ENCODE data around the gene FLVCR1. TPM values are rescaled to one million over a fixed set of nuclear protein-coding genes. Genes with fewer than 3 reads are reported as not detected.
"Not testable (repeated sequence)": the region's sequence is repeated elsewhere in the genome, so short reads cannot be mapped to it uniquely, and the experiment has no call there.

Gene FLVCR1
- total RNA-seq, 1 experiment from 2014 or later = 30.8 TPM

GRCh38 chr1:212858461-212859265, 588 bp downstream of the FLVCR1 start:
- no peaks in the 10 kb centered on the region for H3K27me3 ChIP-seq (replicated peaks; ENCODE audit: control insufficient read depth, insufficient read depth, low read length)
- H3K36me3 ChIP-seq (ENCODE audit: control insufficient read depth, insufficient read depth, low read length) = no peaks in the 10 kb centered on the region
- peaks cover 14% of the 10 kb centered on the region for H3K4me1 ChIP-seq
- CTCF ChIA-PET = interaction anchor here (0.7 to 1.8 kb wide), 10 partner anchors 25 to 382 kb away, joined by 3 to 10 read pairs (median 6); partner anchors contain the start of gene NSL1
- no peaks in the 10 kb centered on the region for H3K9me3 ChIP-seq
- POLR2A ChIA-PET = interaction anchor here (0.5 to 2.1 kb wide), 16 partner anchors 12 to 1606 kb away, joined by 3 to 22 read pairs (median 4); partner anchors contain the start of genes ATF3, NSL1 and TATDN3
- DNase-seq = peak in 1 of 2 experiments; percentile 55
- peak overlapping the region; percentile 59 for H3K4me3 ChIP-seq (ENCODE audit: low read depth, low read length)
- TF ChIP-seq CTCF (IDR thresholded peaks at IDR 0.05; ENCODE audit: insufficient read depth in 1 of 2, low read depth in 1 of 2, low read length in 1 of 2, severe bottlenecking in 1 of 2, unreplicated experiment in 1 of 2) = no peak
- Mint-ChIP-seq H3K27ac (ENCODE audit: unreplicated experiment) (peak overlapping the region; percentile 81), H3K36me3 (ENCODE audit: insufficient read depth, unreplicated experiment) (peaks cover 15% of the 10 kb centered on the region), H3K9me3 (ENCODE audit: unreplicated experiment) (peaks cover 10% of the 10 kb centered on the region), H3K27me3 (ENCODE audit: insufficient read depth, unreplicated experiment) (no peaks in the 10 kb centered on the region), H3K4me1 (ENCODE audit: low read depth, unreplicated experiment) (peaks cover 19% of the 10 kb centered on the region), H3K4me3 (ENCODE audit: unreplicated experiment) (no peak overlapping the region)
- BruUV-seq (replicated peaks) = TSS peak; percentile 16
- intact Hi-C loops (cut with micrococcal nuclease; ENCODE audit: unreplicated experiment) = loop anchor here (1.0 to 5.0 kb wide), 3 partner anchors 44 to 159 kb away; partner anchors contain the start of genes ANGEL2, NSL1 and TATDN3

- Mint-ChIP-seq H3K27me3 (ENCODE audit: insufficient read depth, unreplicated experiment) (no peaks in the 10 kb centered on the region), H3K27ac (ENCODE audit: unreplicated experiment) (no peak overlapping the region), H3K36me3 (ENCODE audit: insufficient read depth, unreplicated experiment) (peaks cover 35% of the 10 kb centered on the region), H3K9me3 (ENCODE audit: unreplicated experiment) (no peaks in the 10 kb centered on the region), H3K4me1 (ENCODE audit: low read depth, unreplicated experiment) (peaks cover 12% of the 10 kb centered on the region), H3K4me3 (ENCODE audit: unreplicated experiment) (no peak overlapping the region)
- Histone ChIP-seq H3K36me3 (ENCODE audit: control insufficient read depth, insufficient read depth, low read length) (no peaks in the 10 kb centered on the region), H3K27me3 (replicated peaks; ENCODE audit: control insufficient read depth, insufficient read depth, low read length) (no peaks in the 10 kb centered on the region), H3K9me3 (no peaks in the 10 kb centered on the region), H3K4me1 (peaks cover 14% of the 10 kb centered on the region), H3K4me3 (ENCODE audit: low read depth, low read length) (peak overlapping the region; percentile 6; the same call in 1 of the 2 replicates)
- TF ChIP-seq CTCF (IDR thresholded peaks at IDR 0.05; ENCODE audit: insufficient read depth in 1 of 2, low read depth in 1 of 2, low read length in 1 of 2, severe bottlenecking in 1 of 2, unreplicated experiment in 1 of 2) = no peak
- POLR2A ChIA-PET = interaction anchor here (0.5 kb wide), 1 partner anchor 253 kb away, joined by 3 read pairs; the partner anchor contains the start of gene ATF3
- DNase-seq = no peak
- CTCF ChIA-PET = interaction anchor here (1.3 kb wide), 1 partner anchor 46 kb away, joined by 8 read pairs; no protein-coding TSS in a partner anchor
- intact Hi-C loops (cut with micrococcal nuclease; ENCODE audit: unreplicated experiment) = no loop called here
- no TSS peak for BruUV-seq (replicated peaks)
Observed at GRCh38 chr1:212860713-212861581, 2.9 kb downstream of the FLVCR1 start.

- Mint-ChIP-seq H3K27me3 (ENCODE audit: insufficient read depth, unreplicated experiment) (no peaks in the 10 kb centered on the region), H3K4me1 (ENCODE audit: low read depth, unreplicated experiment) (peaks cover 12% of the 10 kb centered on the region), H3K4me3 (ENCODE audit: unreplicated experiment) (no peak overlapping the region), H3K9me3 (ENCODE audit: unreplicated experiment) (no peaks in the 10 kb centered on the region), H3K27ac (ENCODE audit: unreplicated experiment) (no peak overlapping the region), H3K36me3 (ENCODE audit: insufficient read depth, unreplicated experiment) (peaks cover 47% of the 10 kb centered on the region)
- ChIA-PET CTCF (no interaction called here), POLR2A (no interaction called here)
- H3K4me3 ChIP-seq (ENCODE audit: low read depth, low read length) = no peak overlapping the region
- BruUV-seq (replicated peaks) = TSS peak; percentile 0
- no peaks in the 10 kb centered on the region for H3K9me3 ChIP-seq
- no peak for TF ChIP-seq CTCF (IDR thresholded peaks at IDR 0.05; ENCODE audit: insufficient read depth in 1 of 2, low read depth in 1 of 2, low read length in 1 of 2, severe bottlenecking in 1 of 2, unreplicated experiment in 1 of 2)
- intact Hi-C loops (cut with micrococcal nuclease; ENCODE audit: unreplicated experiment) = no loop called here
- H3K27me3 ChIP-seq (replicated peaks; ENCODE audit: control insufficient read depth, insufficient read depth, low read length) = no peaks in the 10 kb centered on the region
- no peak for DNase-seq
- no peaks in the 10 kb centered on the region for H3K36me3 ChIP-seq (ENCODE audit: control insufficient read depth, insufficient read depth, low read length)
- H3K4me1 ChIP-seq = peaks cover 9% of the 10 kb centered on the region
Observed at GRCh38 chr1:212862111-212862690, 4.1 kb downstream of the FLVCR1 start.

GRCh38 chr1:212863345-212863744, 5.3 kb downstream of the FLVCR1 start:
- H3K27me3 Mint-ChIP-seq (ENCODE audit: insufficient read depth, unreplicated experiment); intact Hi-C loops (cut with micrococcal nuclease; ENCODE audit: unreplicated experiment); H3K36me3 ChIP-seq (ENCODE audit: control insufficient read depth, insufficient read depth, low read length); BruUV-seq (replicated peaks); H3K4me3 Mint-ChIP-seq (ENCODE audit: unreplicated experiment); H3K4me3 ChIP-seq (ENCODE audit: low read depth, low read length); H3K4me1 ChIP-seq; POLR2A ChIA-PET; DNase-seq; H3K9me3 Mint-ChIP-seq (ENCODE audit: unreplicated experiment); H3K27ac Mint-ChIP-seq (ENCODE audit: unreplicated experiment); H3K27me3 ChIP-seq (replicated peaks; ENCODE audit: control insufficient read depth, insufficient read depth, low read length); H3K9me3 ChIP-seq: not testable (repeated sequence)
- H3K36me3 Mint-ChIP-seq (ENCODE audit: insufficient read depth, unreplicated experiment) = peaks cover 47% of the 10 kb centered on the region
- peaks cover 12% of the 10 kb centered on the region for H3K4me1 Mint-ChIP-seq (ENCODE audit: low read depth, unreplicated experiment)
- CTCF ChIA-PET = interaction anchor here (0.7 kb wide), 1 partner anchor 1137 kb away, joined by 3 read pairs; no protein-coding TSS in a partner anchor
